Liver (tissue), 9 donors: ENCODE measurements around the gene CHST13. TPM values are rescaled to one million over a fixed set of nuclear protein-coding genes. Genes with fewer than 3 reads are reported as not detected.

Source experiments
- DNase-seq: peaks from one replicate; pipeline ENCODE4 v3.0.0-alpha.2; 2017; ENCODE audit warnings: low spot score
- H3K27ac ChIP-seq, 2 donors: one replicate each; pipeline ENCODE4 v1.7.0; 2013; ENCODE audit warnings: inconsistent platforms in 2 of 2, low read length in 2 of 2, control low read depth in 1 of 2, low read depth in 1 of 2, mild to moderate bottlenecking in 1 of 2
- H3K27me3 ChIP-seq, 4 donors: one replicate each; pipeline versions ENCODE4 v1.6.1 to v1.7.0; 2013; ENCODE audit warnings: low read length in 3 of 4, inconsistent platforms in 1 of 4, mild to moderate bottlenecking in 1 of 4, moderate library complexity in 1 of 4; ENCODE audit not compliant: control insufficient read depth in 4 of 4, insufficient read depth in 4 of 4
- H3K36me3 ChIP-seq, 4 donors: one replicate each; pipeline versions ENCODE4 v1.6.1 to v1.7.0; 2013; ENCODE audit warnings: low read length in 3 of 4, mild to moderate bottlenecking in 3 of 4, low read depth in 1 of 4, moderate library complexity in 1 of 4; ENCODE audit not compliant: control insufficient read depth in 4 of 4, insufficient read depth in 3 of 4
- H3K4me1 ChIP-seq, 4 donors: one replicate each; pipeline versions ENCODE4 v1.6.1 to v1.7.0; 2013; ENCODE audit warnings: low read length in 3 of 4, mild to moderate bottlenecking in 3 of 4, moderate library complexity in 1 of 4; ENCODE audit not compliant: control insufficient read depth in 4 of 4, insufficient read depth in 4 of 4
- H3K4me3 ChIP-seq, 3 donors: one replicate each; pipeline versions ENCODE4 v1.6.1 to v1.7.0; 2013; ENCODE audit warnings: low read length in 3 of 3, control low read depth in 1 of 3, low read depth in 1 of 3, mild to moderate bottlenecking in 1 of 3
- H3K9ac ChIP-seq, 2 donors: one replicate each; pipeline ENCODE4 v1.7.0; 2013; ENCODE audit warnings: low read length in 2 of 2, mild to moderate bottlenecking in 2 of 2, moderate library complexity in 2 of 2, control low read depth in 1 of 2, low read depth in 1 of 2
- H3K9me3 ChIP-seq, 4 donors: one replicate each; pipeline versions ENCODE4 v1.6.1 to v1.7.0; 2013; ENCODE audit warnings: low read length in 3 of 4; ENCODE audit not compliant: control insufficient read depth in 4 of 4
- ATF3 ChIP-seq: IDR thresholded peaks from 2 replicates; pipeline ENCODE4 v1.6.1; 2016; ENCODE audit warnings: antibody characterized with exemption
- CTCF ChIP-seq: fragments of 150-350 bp; IDR thresholded peaks from 2 replicates; pipeline ENCODE4 v1.5.1; 2017; ENCODE audit warnings: improper control_type of control experiment, low read depth, low read length; ENCODE audit not compliant: missing input control
- EGR1 ChIP-seq, 2 donors: IDR thresholded peaks; 2 replicates each; pipeline ENCODE4 v1.6.1; 2016 to 2018; ENCODE audit warnings: antibody characterized with exemption in 2 of 2, low read depth in 2 of 2
- FOXA1 ChIP-seq: IDR thresholded peaks from 2 replicates; pipeline ENCODE4 v1.6.1; 2016; ENCODE audit warnings: antibody characterized with exemption
- FOXA2 ChIP-seq: IDR thresholded peaks from 2 replicates; pipeline ENCODE4 v1.6.1; 2016; ENCODE audit warnings: antibody characterized with exemption
- GABPA ChIP-seq, 2 donors: IDR thresholded peaks in 1 of 2; conservative IDR thresholded peaks in 1 of 2; 2 replicates each; pipeline ENCODE4 v1.6.1; 2016; ENCODE audit warnings: antibody characterized with exemption in 2 of 2, mild to moderate bottlenecking in 1 of 2, moderate library complexity in 1 of 2
- HNF4A ChIP-seq, 2 donors: conservative IDR thresholded peaks; 2 replicates each; pipeline ENCODE4 v1.6.1; 2016; ENCODE audit warnings: antibody characterized with exemption in 2 of 2, mild to moderate bottlenecking in 2 of 2
- HNF4G ChIP-seq: IDR thresholded peaks from 2 replicates; pipeline ENCODE4 v1.6.1; 2016; ENCODE audit warnings: antibody characterized with exemption
- JUND ChIP-seq, 2 donors: IDR thresholded peaks; 2 replicates each; pipeline ENCODE4 v1.6.1; 2016; ENCODE audit warnings: antibody characterized with exemption in 2 of 2
- MAX ChIP-seq: IDR thresholded peaks from 2 replicates; pipeline ENCODE4 v1.6.1; 2016; ENCODE audit warnings: antibody characterized with exemption
- NR2F2 ChIP-seq: IDR thresholded peaks from 2 replicates; pipeline ENCODE4 v1.6.1; 2016; ENCODE audit warnings: antibody characterized with exemption
- RAD21 ChIP-seq, 2 donors: IDR thresholded peaks; 2 replicates each; pipeline ENCODE4 v1.6.1; 2016; ENCODE audit warnings: antibody characterized with exemption in 2 of 2, mild to moderate bottlenecking in 2 of 2
- RXRA ChIP-seq, 2 donors: IDR thresholded peaks; 2 replicates each; pipeline ENCODE4 v1.6.1; 2017 to 2018; ENCODE audit warnings: antibody characterized with exemption in 2 of 2, mild to moderate bottlenecking in 1 of 2
- SP1 ChIP-seq: IDR thresholded peaks from 2 replicates; pipeline ENCODE4 v1.6.1; 2018; ENCODE audit warnings: antibody characterized with exemption, mild to moderate bottlenecking
- TAF1 ChIP-seq: conservative IDR thresholded peaks from 2 replicates; pipeline ENCODE4 v1.6.1; 2016; ENCODE audit warnings: antibody characterized with exemption, mild to moderate bottlenecking
- YY1 ChIP-seq: IDR thresholded peaks from 2 replicates; pipeline ENCODE4 v1.6.1; 2016; ENCODE audit warnings: antibody characterized with exemption, mild to moderate bottlenecking
- ZBTB33 ChIP-seq: IDR thresholded peaks from 2 replicates; pipeline ENCODE4 v1.6.1; 2016; ENCODE audit warnings: antibody characterized with exemption
- WGBS: extraction: QIAGEN DNeasy Blood & Tissue Kit; methylation state at CpG from one replicate; pipeline ENCODE4 v1.1.7; 2013; 5-methylcytosine and 5-hydroxymethylcytosine counted together
- polyA plus RNA-seq, 2 donors: library from polyadenylated mRNA; stranded (reverse) in 1 of 2; unstranded in 1 of 2; fragments of 200-250 nt in 1 of 2; fragments of >200 nt in 1 of 2; fragmentation: Nextera tagmentation in 1 of 2; extraction: Ambion mirVana in 1 of 2; gene quantifications; one replicate each; pipeline versions ENCODE4 v1.2.1 to v1.2.3, GENCODE V29; 2013 to 2015
- total RNA-seq, 2 donors: library from RNA; depleted of rRNA; stranded (reverse); fragments of >200 nt; gene quantifications; one replicate each; pipeline ENCODE4 v1.2.3, GENCODE V29; 2014
- donor health status: healthy.
- donor health status: healthy.
- donor health status: healthy.
- donor health status: healthy.
- donor health status: healthy.

The CHST13 gene
- total and polyA plus RNA-seq, 4 donors = 19.7 to 39.1 (median 25.2) TPM

GRCh38 chr3:126481808-126482502 lies 42.0 kb upstream of the CHST13 start:
- Histone ChIP-seq H3K36me3 (no peaks in the 10 kb centered on the region), H3K9me3 (no peaks in the 10 kb centered on the region), H3K27ac (no peak overlapping the region), H3K4me3 (no peak overlapping the region), H3K27me3 (no peaks in the 10 kb centered on the region), H3K9ac (no peak overlapping the region), H3K4me1 (peaks cover 7 to 40% (median 16%) of the 10 kb centered on the region in 4 donors)
- DNase-seq = peak; percentile 69
- TF ChIP-seq SP1 (peak; percentile 24), RXRA (IDR thresholded peaks at IDR 0.05) (peak in 1 of 2 donors; percentile 17), JUND (IDR thresholded peaks at IDR 0.05) (no peak), HNF4A (conservative IDR thresholded peaks at IDR 0.05) (peak; percentile 50 to 57)
- 74% methylated on average over 16 of the region's 16 CpGs for WGBS

GRCh38 chr3:126482503-126483255 lies 41.3 kb upstream of the CHST13 start:
- Histone ChIP-seq H3K4me1 (peaks cover 7 to 47% (median 18%) of the 10 kb centered on the region in 4 donors), H3K36me3 (peaks cover 0 to 3% (median under 1%) of the 10 kb centered on the region in 4 donors), H3K9ac (no peak overlapping the region), H3K27me3 (no peaks in the 10 kb centered on the region), H3K27ac (no peak overlapping the region), H3K4me3 (no peak overlapping the region), H3K9me3 (no peaks in the 10 kb centered on the region)
- no peak for TF ChIP-seq JUND (IDR thresholded peaks at IDR 0.05)
- no peak for TF ChIP-seq TAF1
- no peak for TF ChIP-seq GABPA (IDR thresholded peaks at IDR 0.05 in 1 of 2, conservative IDR thresholded peaks at IDR 0.05 in 1 of 2)
- no peak for TF ChIP-seq FOXA1
- TF ChIP-seq ZBTB33 = no peak
- 92% methylated on average over 15 of the region's 15 CpGs for WGBS
- DNase-seq = no peak

GRCh38 chr3:126483321-126483761 lies 40.6 kb upstream of the CHST13 start:
- H3K36me3 ChIP-seq = peaks cover 0 to 5% (median 3%) of the 10 kb centered on the region in 4 donors
- no peaks in the 10 kb centered on the region for H3K27me3 ChIP-seq
- peaks cover 7 to 50% (median 20%) of the 10 kb centered on the region in 4 donors for H3K4me1 ChIP-seq
- DNase-seq = no peak
- H3K4me3 ChIP-seq = no peak overlapping the region
- no peak overlapping the region for H3K27ac ChIP-seq
- H3K9me3 ChIP-seq = no peaks in the 10 kb centered on the region
- WGBS = 94% methylated on average over 14 of the region's 14 CpGs
- no peak overlapping the region for H3K9ac ChIP-seq
- no peak for TF ChIP-seq ATF3
- no peak for TF ChIP-seq YY1
- TF ChIP-seq HNF4G = no peak
- no peak for TF ChIP-seq CTCF
- TF ChIP-seq EGR1 (IDR thresholded peaks at IDR 0.05; ENCODE audit: low read depth in 2 of 2) = no peak
- no peak for TF ChIP-seq FOXA2
- no peak for TF ChIP-seq NR2F2
- no peak for TF ChIP-seq MAX
- no peak for TF ChIP-seq TAF1
- no peak for TF ChIP-seq RXRA (IDR thresholded peaks at IDR 0.05)
- TF ChIP-seq SP1 = no peak
- no peak for TF ChIP-seq ZBTB33
- no peak for TF ChIP-seq RAD21 (IDR thresholded peaks at IDR 0.05)
- no peak for TF ChIP-seq JUND (IDR thresholded peaks at IDR 0.05)
- TF ChIP-seq HNF4A (conservative IDR thresholded peaks at IDR 0.05) = no peak
- no peak for TF ChIP-seq GABPA (IDR thresholded peaks at IDR 0.05 in 1 of 2, conservative IDR thresholded peaks at IDR 0.05 in 1 of 2)
